Measurements from ENCODE around the gene GCFC2.
A peak's percentile ranks its signal among the peaks of the same experiment; 100 is the strongest.

Gene GCFC2

GRCh38 chr2:75666911-75667310 is 43.8 kb downstream of the GCFC2 start:
- TF ChIP-seq CTCF (IDR thresholded peaks at IDR 0.05; ENCODE audit: insufficient read depth, low read depth, low read length, missing control alignments), result no peak
- H3K4me3 ChIP-seq (ENCODE audit: low read depth, low read length), result no peak overlapping the region
- no peak for DNase-seq (ENCODE audit: low read depth)

GRCh38 chr2:75657798-75658197 is 52.9 kb downstream of the GCFC2 start:
- no peak overlapping the region for H3K4me3 ChIP-seq (ENCODE audit: low read depth, low read length)
- TF ChIP-seq CTCF (IDR thresholded peaks at IDR 0.05; ENCODE audit: insufficient read depth, low read depth, low read length, missing control alignments), result no peak
- no peak for DNase-seq (ENCODE audit: low read depth)

GRCh38 chr2:75656563-75656962 is 54.2 kb downstream of the GCFC2 start:
- no peak overlapping the region for H3K4me3 ChIP-seq (ENCODE audit: low read depth, low read length)
- DNase-seq (ENCODE audit: low read depth), result no peak
- no peak for TF ChIP-seq CTCF (IDR thresholded peaks at IDR 0.05; ENCODE audit: insufficient read depth, low read depth, low read length, missing control alignments)

GRCh38 chr2:75655861-75656260 is 54.9 kb downstream of the GCFC2 start:
- no peak for TF ChIP-seq CTCF (IDR thresholded peaks at IDR 0.05; ENCODE audit: insufficient read depth, low read depth, low read length, missing control alignments)

GRCh38 chr2:75654012-75654411 is 56.7 kb downstream of the GCFC2 start:
- no peak for TF ChIP-seq CTCF (IDR thresholded peaks at IDR 0.05; ENCODE audit: insufficient read depth, low read depth, low read length, missing control alignments)
- no peak overlapping the region for H3K4me3 ChIP-seq (ENCODE audit: low read depth, low read length)
- no peak for DNase-seq (ENCODE audit: low read depth)

More at GRCh38 chr2:75655861-75656260, 54.9 kb downstream of the GCFC2 start:
- no peak for DNase-seq (ENCODE audit: low read depth)
- no peak overlapping the region for H3K4me3 ChIP-seq (ENCODE audit: low read depth, low read length)

GRCh38 chr2:75647771-75648170 is 62.9 kb downstream of the GCFC2 start:
- H3K4me3 ChIP-seq (ENCODE audit: low read depth, low read length), result peak overlapping the region; percentile 82
- TF ChIP-seq CTCF (IDR thresholded peaks at IDR 0.05; ENCODE audit: insufficient read depth, low read depth, low read length, missing control alignments), result no peak
- DNase-seq (ENCODE audit: low read depth), result no peak

- no peak for TF ChIP-seq CTCF (IDR thresholded peaks at IDR 0.05; ENCODE audit: insufficient read depth, low read depth, low read length, missing control alignments)
- H3K4me3 ChIP-seq (ENCODE audit: low read depth, low read length), result peak within 1 kb of the TSS; percentile 82
- peak; percentile 94 for DNase-seq (ENCODE audit: low read depth)
Measured at GRCh38 chr2:75646583-75647425, 63.9 kb downstream of the GCFC2 start, which contains the start of gene MRPL19. Gene MRPL19 (plus strand): TSS chr2:75646783. CDS start chr2:75646808, 25 bp downstream.

All from GM12865 (cell line).